ENCODE measurements around the gene SLC4A3.

GRCh38 chr2:219581346-219581745 is 46.1 kb upstream of the SLC4A3 start:
- TF ChIP-seq CTCF (IDR thresholded peaks at IDR 0.05; ENCODE audit: extremely low read depth in 1 of 2, insufficient read depth in 1 of 2, low read depth in 1 of 2, low read length in 2 of 2) (no peak), JUN (IDR thresholded peaks at IDR 0.05; ENCODE audit: borderline replicate concordance, insufficient read depth, insufficient read length, low read depth) (no peak), POLR2A (IDR thresholded peaks at IDR 0.05; ENCODE audit: low read depth, low read length) (no peak), POLR2AphosphoS5 (IDR thresholded peaks at IDR 0.05; ENCODE audit: insufficient read depth, low read depth, low read length) (no peak), EZH2 (IDR thresholded peaks at IDR 0.05; ENCODE audit: borderline replicate concordance, low read depth, low read length, severe bottlenecking) (no peak)
